Activated naive CD4-positive, alpha-beta T cell (primary cell): ENCODE data around the gene RAB23.
"Not testable (repeated sequence)": the region's sequence is repeated elsewhere in the genome, so short reads cannot be mapped to it uniquely, and the experiment has no call there.

Experiments used
- DNase-seq, 4 experiments: peaks; one replicate each; lab custom pipeline; 2025; lab: John Stamatoyannopoulos, UW

Gene RAB23

DNA sequence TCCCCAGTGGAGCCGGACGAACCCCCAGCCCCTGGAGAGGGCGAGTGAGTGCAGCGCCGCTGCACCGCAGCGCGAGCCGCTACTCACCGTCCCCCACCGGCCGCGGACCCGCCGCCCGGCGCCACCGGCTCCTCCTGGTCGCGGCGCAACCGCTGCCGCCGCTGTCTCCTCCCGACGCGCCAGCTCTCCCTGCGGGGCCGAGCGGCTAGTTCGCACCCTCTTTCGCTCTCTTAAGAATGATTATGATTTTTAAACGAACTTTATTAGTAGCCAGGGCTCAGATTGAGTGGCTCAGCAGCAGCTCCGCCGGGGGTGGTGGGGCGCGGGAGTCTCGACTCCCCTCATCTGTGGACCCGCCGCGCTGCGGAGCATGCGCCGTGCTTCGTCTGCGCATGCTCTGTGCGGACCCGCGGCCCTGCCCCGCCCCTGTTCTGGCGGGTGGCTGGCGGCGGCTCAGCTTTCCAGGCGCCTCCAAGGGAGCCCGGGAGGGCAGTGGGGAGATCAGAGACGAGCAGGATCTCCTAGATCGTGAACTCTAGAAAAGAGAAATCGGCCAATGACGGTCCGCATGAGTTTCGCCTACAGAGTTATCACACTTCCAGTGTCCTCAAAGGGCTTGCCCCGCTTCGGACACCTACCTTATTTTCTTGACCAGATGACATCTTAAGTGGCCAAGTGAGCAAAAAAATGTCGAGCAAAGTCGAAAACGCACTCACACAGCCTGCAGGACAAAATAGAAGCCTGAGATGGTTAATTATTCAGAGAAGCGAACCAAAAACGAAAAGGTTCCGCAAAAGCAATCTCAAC, at the start of gene RAB23:
TSS of gene RAB23 (minus strand) at position 372 of the 807 bp plus-strand sequence. CDS start 11,927 bp downstream, outside the sequence.
- DNase-seq, result peak; percentile 62 to 79 (median 68)

DNA sequence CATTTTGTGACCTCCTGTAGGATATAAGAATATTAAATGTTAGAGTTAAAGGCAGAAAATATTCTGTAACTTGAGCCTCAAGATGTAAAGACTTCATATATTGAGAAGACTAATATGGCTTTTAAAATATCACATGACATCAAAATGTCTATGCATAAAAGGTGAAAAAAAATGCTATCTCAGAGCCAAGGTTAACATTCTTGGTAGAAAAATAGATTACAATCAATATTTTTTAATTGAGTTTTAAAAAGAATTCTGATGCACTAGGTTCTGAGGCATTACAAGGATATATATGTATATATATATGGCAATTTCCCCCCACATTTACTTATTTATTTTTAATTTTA, 46.2 kb upstream of the RAB23 start:
- DNase-seq, result no peak

DNA sequence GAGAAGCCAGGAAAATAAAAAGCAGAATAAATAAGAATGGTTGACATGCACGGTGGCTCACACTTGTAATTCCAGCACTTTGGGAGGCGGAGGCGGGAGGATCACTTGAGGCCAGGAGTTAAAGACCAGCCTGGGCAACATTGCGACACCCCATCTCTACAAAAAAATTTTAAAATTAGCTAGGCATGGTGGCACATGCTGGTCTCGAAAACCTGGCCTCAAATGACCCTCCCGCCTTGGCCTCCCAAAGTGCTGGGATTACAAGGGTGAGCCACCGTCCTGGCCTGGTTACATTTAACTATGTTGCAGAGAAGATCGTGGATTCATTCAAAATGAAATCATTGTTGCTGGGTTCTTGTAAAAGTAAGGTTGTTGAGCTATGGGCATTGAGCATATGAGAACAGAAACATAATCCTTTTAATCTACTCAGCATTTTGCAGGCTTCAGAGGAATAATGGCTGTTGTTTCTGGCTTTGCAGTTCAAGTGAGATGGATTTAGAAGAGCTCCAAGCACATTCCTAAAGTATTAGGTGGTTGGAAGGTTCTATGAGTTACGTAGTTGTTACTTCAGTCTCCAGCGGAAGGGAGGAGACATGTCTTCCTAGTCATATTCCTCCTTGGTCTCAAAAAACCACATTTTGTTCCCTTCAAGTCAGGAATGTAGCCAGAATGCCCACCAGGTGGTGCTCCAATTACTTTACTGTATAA, 45.6 kb upstream of the RAB23 start:
- DNase-seq, result peak in 1 of 4 experiments; percentile 24

DNA sequence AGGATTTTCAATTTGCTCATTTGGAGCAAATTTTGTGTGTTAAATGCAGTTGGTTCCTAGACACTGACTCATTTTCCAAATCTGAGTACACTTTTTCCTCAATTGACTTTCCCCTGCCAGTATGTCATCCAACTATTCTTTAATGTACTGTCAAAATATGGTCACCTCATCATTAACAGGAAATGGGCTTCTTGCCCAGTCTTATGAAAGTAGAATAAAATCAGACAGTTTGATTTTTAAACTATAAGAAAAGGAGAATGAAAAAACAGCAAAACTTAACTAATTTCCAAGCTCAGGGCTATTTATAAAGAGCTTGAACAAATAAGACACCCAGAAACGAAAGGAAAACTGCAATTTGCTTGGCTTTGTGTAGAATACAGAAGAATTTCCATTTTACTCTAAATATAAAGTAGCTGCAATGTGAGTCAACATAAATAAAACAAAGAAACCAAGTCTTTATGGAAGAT, 43.7 kb upstream of the RAB23 start:
- no peak for DNase-seq

DNA sequence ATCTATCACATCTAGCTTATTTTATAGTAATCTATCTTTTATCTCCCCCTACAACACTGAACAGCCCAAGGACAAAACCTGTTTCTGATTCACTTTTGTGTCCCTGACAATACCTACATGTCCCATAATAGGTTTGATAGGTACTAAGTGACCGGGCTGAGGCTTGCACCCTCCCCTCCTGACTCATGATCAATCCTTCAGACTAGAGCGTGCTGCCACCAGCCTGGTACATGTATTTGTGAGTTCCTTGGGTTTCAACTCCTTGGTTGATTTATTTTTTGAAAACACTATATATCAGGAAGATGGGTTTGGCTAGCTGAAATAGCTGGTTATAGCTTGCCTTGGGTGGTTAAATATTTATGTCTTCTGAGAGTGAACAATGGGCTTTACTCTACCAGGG, 41.6 kb upstream of the RAB23 start:
- no peak for DNase-seq

DNA sequence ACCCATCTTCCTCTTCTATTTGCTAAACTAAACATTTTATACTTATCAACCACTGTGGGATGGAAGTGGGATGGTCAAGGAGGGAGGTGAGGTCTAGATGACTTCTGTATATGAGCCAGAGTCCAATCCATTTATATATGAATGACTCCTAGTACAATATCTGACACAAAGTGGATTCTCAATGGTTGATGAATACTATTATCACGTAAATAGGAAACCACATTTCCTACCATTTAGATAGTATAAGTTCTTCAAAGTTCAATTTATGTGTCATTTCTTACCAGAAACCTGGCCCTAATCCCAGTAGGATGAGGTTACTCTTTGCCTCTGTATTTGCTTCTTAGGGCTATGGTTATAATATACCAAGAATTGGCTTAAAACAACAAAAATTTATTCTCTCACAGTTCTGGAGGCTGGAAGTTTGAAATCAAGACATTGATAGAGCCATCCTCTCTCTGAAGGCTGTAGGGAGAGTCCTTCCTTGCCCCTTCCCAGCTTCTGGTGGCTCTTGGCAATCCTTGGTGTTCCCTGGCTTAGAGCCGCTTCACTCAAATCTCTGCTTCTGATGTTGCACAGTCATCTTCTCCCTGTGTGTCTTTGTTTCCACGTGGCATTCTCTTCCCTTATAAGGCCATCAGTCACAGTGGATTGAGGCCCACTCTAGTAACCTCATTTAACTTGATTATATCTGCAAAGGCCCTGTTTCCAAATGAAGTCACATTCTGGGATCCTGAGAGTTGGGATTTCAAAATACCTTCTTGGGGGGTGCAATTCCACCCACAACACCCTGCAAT, 41.0 kb upstream of the RAB23 start:
- DNase-seq, result no peak

DNA sequence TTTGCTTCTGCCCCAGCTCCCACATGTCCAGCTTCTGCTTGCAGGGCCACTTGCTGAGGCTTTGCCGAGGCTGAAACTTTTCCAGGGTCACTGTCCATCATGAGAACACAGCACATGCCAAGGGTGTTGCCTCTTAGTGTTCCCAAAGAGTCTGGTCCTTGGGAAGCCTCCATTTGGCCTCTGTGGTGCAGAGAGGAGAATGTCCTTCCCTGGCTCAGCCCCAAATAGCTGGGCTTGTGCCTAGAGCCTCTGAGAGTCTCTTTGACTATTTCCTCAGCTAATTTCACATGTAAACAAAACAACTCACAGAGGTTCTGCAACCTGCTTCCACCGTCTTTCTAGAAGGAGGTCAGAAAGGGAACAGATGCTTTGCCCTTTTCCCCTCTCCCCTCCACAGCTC, 40.4 kb upstream of the RAB23 start:
- no peak for DNase-seq

DNA sequence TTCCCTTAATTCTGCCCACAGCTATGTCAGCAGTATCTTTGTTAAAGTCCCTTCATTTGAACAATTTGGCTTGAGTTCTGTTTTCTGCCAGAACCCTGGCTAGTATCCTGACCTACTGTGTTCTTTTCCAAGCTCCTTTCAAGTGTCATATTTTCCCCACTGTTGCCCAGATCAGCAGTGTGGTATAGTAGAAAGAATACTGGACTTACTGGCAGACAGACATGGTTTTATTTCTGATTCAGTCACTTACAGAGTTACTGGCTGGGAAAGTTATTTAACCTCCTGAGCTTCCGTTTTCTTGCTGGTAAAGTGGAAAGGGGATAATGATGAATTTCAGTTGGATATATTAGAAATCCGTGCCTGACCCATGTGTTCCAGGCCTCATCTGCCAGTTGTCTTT, 39.8 kb upstream of the RAB23 start:
- no peak for DNase-seq

DNA sequence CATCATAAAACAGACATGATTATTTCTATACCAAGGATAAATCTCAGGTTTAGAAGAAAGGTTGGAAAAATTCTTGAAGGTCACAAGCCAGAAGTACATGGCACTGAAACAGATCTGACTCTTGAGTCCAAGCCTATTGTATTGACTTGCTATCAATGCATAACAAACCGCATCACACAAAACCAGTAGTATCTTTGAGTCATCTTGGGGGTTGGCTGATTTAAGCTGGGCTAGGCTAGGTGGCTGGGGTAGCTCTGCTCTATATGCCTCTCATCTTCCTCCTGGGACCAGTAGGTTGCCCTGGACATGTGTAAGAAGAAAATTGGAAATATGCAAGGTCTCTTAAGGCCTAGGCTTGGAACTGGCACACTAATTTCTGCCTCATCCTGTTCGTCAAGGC, 37.0 kb upstream of the RAB23 start:
- no peak for DNase-seq

DNA sequence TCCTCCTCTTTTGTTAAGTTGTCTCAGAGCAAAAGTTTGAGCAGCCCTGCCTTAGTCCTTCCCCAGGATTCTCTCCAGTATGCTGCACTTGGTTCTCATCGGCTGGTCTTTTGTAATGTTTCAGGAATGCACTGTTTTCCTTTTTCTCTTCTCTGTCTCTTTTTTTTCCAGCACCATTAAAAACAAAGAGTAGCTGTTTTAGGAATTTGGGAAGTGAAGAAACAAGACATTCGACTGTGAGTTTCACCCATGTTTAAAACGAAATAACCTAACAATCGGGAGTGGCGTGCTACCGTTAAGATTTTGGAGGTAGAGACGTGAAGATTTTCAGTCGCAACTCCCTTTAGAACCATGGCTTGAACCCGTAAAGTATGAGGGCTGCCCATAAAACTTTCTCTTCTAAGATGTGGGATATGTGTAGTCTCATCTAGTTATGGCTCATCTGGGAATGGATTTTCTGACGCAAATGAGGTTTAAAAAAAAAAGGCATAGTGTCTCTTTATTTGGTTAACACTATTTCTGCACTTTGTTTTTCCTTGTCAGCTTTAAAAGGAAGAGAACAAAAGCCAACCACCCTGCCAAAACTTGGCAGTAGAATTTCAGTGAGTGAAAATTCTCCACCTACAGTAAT, 35.9 kb upstream of the RAB23 start:
- no peak for DNase-seq

DNA sequence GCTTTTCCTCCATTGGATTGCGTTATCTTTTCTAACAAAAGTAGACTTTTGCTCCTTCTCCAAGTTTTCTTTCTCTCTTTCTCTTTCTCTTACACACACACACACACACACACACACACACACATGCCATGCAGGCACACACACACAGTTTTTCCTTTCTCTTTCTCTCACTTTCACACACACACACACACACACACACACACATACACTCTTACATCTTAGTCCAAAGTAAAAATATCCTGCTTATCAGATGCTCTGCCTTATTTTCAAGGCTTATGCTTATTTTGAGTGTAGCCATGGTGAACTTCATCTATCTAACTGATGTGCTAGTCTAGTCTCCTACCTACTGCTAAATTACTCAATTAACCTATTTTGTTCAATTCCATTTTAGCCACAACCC, 34.4 kb upstream of the RAB23 start:
- DNase-seq, result no peak

DNA sequence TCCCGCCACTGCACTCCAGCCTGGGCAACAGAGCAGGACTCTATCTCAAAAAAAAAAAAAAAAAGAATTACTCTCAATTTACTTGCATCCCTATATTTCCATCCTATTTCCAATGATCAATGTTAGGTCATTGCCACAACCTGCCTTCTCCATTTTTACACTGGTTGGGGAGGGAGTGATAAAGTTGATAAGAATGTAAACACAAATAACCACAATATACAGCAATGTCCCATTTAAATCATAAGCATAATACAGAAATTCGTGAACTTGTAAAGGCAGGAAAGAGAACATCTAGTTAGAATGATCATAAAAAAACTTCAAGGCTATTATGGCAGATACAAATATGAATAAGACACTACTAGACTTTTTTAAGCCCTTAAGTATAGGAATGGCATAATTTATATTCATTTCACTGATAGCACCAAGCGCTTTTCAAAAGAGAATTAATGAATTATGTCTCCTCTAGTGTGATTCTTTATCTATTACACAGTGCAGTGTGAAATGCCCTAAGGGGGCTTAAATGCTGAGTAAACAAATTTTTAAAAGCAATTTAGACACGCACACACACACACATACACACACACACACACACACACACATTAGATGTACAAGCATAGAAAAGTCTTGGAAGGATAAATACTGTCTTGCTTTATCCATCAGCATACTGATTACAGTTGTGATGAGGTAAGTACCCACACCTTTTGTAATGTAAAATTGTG, 33.5 kb upstream of the RAB23 start:
- no peak for DNase-seq

DNA sequence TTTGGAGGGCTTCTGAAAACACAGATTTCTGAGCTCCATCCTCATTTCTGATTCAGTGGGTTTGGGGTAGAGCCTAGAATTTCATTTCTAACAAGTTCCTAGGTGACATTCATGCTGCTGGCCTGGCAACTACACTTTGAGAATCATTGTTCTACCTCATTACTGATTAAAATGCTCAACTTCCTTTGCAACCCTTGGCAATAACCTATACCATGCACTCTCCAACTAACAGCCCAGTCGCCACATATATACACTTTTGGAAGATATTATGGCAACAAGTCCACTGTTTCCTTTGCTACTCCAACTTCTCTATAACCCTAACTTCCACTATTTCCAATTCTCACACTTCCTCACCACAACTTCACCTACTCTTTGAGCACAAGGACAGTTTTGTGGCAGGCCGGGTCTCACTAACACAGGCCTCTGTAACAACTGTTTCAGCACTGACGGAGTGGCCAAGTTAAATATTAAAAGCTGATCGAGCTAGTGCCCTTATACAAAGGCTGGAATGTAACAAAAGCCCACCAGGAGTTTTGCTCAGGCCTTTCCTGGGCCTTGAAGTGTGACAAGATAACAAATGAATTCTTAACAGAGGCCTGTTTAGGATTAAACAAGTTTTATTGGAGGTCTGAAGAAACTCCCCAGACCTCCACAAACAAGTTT, 32.1 kb upstream of the RAB23 start:
- DNase-seq, result no peak

DNA sequence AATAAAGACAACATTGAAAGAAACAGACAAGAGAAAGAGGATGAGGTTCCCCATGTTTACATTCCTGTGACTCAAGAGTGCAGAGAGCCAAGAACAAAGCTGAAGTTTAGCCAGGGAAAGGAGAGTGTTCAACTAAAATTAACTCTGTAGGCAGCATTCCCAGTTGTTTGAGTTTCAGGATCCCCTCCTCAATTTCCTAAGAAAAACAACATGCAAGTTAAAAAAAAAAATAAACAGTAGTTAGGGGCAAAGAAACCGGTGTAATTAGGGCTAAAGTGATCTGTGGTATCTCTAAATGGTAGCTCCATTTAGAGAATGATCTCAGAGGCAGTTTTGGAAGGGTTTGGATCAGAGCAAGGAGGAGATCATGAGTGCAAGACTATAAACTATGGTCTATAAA, 30.9 kb upstream of the RAB23 start:
- no peak for DNase-seq

DNA sequence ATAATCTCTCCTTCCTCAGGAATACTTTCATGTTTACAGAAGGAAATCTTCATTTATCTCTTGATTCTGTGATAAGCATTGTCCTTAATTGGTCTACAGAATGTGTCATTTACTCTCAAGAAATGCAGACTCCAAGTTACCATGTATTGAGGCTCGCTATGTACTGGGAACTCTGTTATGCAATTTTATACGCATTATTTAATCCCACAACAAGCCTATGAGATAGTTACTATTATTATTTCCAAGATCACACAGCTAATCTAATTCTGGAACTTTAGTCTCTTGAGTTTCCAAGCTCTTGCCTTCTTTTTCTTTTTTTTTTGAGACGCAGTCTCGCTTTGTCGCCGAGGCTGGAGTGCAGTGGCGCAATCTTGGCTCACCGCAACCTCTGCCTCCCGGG, 30.0 kb upstream of the RAB23 start:
- DNase-seq, result no peak

DNA sequence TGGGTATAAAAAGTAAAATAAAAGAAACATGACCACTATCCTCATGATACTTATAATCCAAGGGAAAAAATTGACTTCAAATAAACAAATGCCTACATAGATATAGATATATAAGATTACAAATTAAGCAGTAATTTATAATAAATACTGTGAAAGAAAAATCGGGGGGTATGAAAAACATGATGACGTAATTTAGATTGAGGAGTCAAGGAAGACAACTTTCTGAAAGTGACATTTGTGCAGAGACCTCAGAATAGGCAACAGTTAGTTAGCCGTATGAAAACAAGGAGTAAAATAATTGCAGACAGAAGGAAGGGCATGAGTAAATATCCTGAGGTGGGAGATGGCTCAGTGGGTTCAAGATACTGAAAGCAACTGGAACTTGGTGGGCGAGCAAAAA, 28.2 kb upstream of the RAB23 start:
- DNase-seq, result no peak

DNA sequence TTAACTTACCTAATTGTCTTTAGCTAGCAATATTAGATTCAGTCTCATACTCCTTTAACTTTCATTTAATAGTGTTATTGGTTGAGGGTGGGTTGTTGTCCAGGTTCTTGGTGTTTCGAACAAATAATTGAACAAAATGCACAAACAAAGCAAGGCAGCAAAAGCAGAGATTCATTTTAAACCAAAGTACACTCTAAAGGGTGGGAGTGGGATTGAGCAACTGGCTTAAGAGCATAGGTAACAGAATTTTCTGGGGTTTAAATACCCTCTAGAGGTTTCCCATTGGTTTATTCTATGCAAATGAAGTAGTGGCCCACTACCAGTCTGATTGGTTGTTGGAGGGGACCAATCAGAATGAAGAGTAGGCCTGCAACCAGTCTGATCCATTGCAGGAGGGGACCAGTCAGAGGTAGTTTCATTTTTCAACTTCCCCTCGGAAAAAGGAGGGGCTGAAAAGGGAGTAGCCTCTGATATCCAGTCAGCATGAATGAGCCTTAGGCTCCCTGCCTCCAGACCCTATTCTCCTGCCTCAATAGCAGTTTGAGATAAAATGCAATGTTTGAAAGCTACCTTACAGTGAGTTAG, 26.3 kb upstream of the RAB23 start:
- DNase-seq, result no peak

DNA sequence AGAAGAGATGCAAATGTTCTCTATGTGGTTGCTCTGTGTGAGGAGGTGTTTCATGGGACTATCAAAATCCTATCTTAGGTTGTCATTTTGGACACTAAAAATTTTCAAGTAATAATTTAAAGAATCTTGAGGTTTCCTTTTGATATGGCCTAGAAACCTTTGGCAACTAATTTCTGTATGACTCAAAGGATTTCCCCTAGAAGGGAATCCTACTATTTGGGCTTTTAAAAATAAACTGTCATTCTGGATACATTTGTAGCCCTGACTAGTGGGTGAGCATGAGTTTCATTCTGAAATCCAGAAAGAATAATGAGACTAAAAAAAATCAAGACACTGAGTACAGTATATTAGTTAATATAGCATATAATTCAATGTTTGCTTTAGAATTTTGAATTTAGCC, 25.5 kb upstream of the RAB23 start:
- no peak for DNase-seq

DNA sequence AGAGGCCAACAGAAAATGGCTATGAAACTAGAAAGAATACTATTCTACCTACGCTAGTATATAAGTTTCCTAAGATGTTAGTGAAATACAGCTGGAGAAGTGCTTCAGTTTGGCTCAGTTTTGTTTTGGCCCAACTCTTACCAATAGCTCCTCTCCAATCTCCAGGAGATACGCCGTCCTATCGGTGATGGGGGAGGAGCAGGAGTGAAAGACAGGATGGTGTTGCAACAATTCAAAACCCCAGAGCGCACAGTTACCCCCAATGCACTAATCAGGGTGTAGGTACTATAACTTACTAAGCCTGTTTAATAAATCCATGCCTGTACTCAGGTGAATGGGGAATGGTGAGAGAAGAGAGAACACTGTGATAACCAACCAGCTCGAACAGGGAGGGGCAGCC, 24.2 kb upstream of the RAB23 start:
- no peak for DNase-seq

DNA sequence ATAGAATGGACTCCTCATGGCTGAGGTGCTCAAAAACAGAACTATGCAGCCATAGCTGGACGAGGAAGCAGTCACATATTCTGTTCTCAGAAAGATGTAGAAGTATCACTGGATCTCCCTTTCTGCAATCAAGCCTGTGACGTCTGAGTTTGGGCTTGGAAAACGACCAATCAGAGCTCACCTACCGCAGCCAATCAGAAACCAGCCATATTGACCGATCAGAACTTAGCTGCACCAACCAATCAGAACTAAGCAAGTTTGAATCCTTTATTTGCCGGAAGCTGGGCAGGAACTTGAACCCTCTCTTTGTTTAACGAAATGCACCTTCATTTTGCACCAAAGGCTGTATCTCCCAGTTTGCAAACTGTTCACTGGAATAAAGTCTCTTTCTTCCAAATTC, 21.8 kb upstream of the RAB23 start:
- no peak for DNase-seq

DNA sequence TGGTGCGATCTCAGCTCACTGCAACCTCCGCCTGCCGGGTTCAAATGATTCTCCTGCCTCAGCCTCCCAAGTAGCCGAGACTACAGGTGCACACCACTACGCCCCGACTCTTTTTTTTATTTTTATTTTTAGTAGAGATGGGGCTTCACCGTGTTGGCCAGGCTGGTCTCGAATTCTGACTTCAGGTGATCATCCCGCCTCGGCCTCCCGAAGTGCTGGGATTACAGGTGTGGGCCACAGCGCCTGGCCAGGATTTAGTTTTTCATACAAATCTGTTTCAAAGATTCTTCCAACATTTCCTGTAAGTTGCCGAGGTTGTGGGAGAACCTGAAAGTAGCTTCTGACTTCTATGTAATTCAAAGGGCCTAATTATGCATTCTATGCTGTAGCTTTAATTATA, 21.4 kb upstream of the RAB23 start:
- not testable (repeated sequence) for DNase-seq
